ENCODE results near the gene PRRC1.

PRRC1 gene

GRCh38 chr5:127601111-127601510, 83.7 kb downstream of the PRRC1 start:
- Histone ChIP-seq H3K27ac (no peak overlapping the region), H3K4me3 (no peak overlapping the region)

GRCh38 chr5:127601601-127602000, 84.2 kb downstream of the PRRC1 start:
- Histone ChIP-seq H3K27ac (no peak overlapping the region), H3K4me3 (no peak overlapping the region)

DNA sequence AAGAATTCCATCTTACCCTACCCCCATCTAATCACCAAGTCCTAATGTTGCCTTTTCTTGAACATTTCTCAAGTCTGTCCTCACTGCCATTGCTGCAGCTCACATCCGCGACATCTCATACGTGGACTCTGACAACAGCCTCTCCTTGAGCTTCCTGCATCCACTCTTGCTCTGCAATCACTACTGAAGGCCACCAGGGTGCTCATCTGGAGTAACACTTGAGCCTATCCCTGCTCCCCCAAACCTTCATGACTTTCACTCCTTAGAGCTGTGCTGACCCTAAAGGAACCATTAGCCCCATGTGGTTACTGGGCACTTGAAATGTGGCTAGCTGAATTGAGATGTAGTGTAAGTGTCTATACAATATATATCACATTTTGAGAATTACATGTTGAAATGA, 85.0 kb downstream of the PRRC1 start:
- no peak overlapping the region for H3K27ac ChIP-seq
- no peak overlapping the region for H3K4me3 ChIP-seq

GRCh38 chr5:127602896-127603844, 85.7 kb downstream of the PRRC1 start:
- H3K27ac ChIP-seq = no peak overlapping the region
- H3K4me3 ChIP-seq = no peak overlapping the region

Measured in skin epidermis (tissue), 12 donors.